ENCODE results near the gene RNF207. TPM values are rescaled to one million over a fixed set of nuclear protein-coding genes. Genes with fewer than 3 reads are reported as not detected.
A peak's percentile ranks its signal among the peaks of the same experiment; 100 is the strongest.

The RNF207 gene
- total and polyA plus RNA-seq, 2 of the 8 experiments (the other 6 are each of a cell fraction or from before 2014, with no cell fraction given) = 3.9 to 5.4 TPM

DNA sequence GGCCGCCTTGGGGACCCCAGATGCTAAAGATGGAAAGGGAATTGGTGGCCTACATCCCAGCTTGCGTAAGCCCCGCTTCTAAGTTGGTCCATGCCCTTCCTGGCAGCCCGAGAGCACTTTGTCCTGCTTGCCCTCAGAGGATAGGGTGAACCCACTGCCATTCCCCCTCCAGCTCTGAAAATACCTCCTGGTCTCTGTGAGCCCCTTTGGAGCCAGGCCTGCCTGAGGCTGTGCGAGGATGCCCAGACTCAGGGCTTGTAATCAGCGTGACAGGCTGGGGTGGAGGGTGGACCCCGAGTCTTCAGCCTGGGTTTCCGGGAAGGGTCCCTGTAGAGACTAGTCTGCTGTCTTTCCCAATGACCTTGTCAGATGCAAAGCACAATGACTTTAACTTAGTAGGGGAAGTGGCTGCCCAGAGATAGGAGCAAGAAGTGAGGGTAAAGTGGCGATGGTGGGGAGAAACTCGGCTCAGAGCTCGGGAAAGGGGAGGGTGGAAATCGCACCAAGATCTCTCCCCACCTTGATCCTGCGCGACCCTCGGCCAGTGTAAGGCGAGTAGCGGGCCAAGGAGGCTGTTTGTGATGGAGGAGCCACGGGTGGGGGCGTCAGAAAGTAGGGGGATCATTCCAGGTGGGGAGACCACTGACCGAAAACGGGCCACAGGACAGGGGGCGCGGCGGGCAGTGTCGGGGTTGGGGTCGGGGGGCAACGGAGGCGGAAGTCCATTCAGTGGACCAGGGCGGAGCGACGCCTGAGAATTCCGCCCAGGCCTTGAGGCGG lies 35.4 kb downstream of the RNF207 start:
- ChIA-PET POLR2A (ENCODE audit: partially characterized antibody) (interaction anchor here (0.5 to 6.9 kb wide), 16 partner anchors 7 to 197 kb away, joined by 3 to 64 read pairs (median 4); partner anchors contain the start of genes RNF207 and RPL22), CTCF (ENCODE audit: partially characterized antibody) (interaction anchor here (0.6 to 19.1 kb wide), 13 partner anchors 10 to 198 kb away, joined by 3 to 353 read pairs (median 4); partner anchors contain the start of genes RNF207 and RPL22)
- WGBS, 2 experiments (ENCODE audit: extremely low coverage in 1 of 2, insufficient coverage in 1 of 2, insufficient read length in 1 of 2, insufficient replicate concordance in 2 of 2, low coverage in 1 of 2, low lambda C conversion rate in 2 of 2, missing lambda C conversion rate in 1 of 2) = 20% methylated on average over 19 of the region's 33 CpGs; no CpG with 5 or more reads in 1 of the 2 experiments
- no peaks in the 10 kb centered on the region for H3K36me3 ChIP-seq (ENCODE audit: control insufficient read depth in 2 of 4, insufficient read depth in 4 of 4, low read length in 3 of 4)
- H3K4me1 ChIP-seq (replicated peaks in 1 of 4; ENCODE audit: control insufficient read depth in 3 of 4, insufficient read depth in 4 of 4, low read length in 3 of 4) = peaks cover 18 to 50% (median 36%) of the 10 kb centered on the region in 4 experiments
- H3K9ac ChIP-seq (replicated peaks in 1 of 4; ENCODE audit: extremely low read depth in 1 of 4, low read depth in 3 of 4, low read length in 3 of 4) = peak overlapping the region in 3 of 4 experiments; percentile 18 to 50 (median 45); a peak in 5 of 7 replicates
- DNase-seq (ENCODE audit: low read depth in 1 of 2, low spot score in 2 of 2) (peak in 1 of 2 experiments; percentile 66), FAIRE-seq (no peak)
- no peaks in the 10 kb centered on the region; a peak in 1 of 4 replicates for H3K79me2 ChIP-seq (ENCODE audit: control insufficient read depth in 1 of 2, insufficient read depth in 2 of 2, low read length in 2 of 2)
- peaks cover 2 to 9% (median 7%) of the 10 kb centered on the region in 4 experiments; a peak in 5 of 7 replicates for H3K27me3 ChIP-seq (replicated peaks in 1 of 4; ENCODE audit: control insufficient read depth in 3 of 4, extremely low read depth in 1 of 4, insufficient read depth in 3 of 4, low read length in 3 of 4)
- peak overlapping the region; percentile 83 for H4K91ac ChIP-seq (replicated peaks; ENCODE audit: insufficient read length, low read length)
- H3K4ac ChIP-seq (replicated peaks; ENCODE audit: insufficient read length, low read depth, low read length) = peak overlapping the region; percentile 86
- no peak overlapping the region for H3K23ac ChIP-seq (ENCODE audit: insufficient read length)
- H2BK120ac ChIP-seq (replicated peaks; ENCODE audit: low read depth, low read length) = peak overlapping the region; percentile 87
- peak overlapping the region; percentile 95 for H4K8ac ChIP-seq (ENCODE audit: extremely low read depth, insufficient read depth, low read length)
- peaks cover 14% of the 10 kb centered on the region; the same call in 1 of the 2 replicates for H3K23me2 ChIP-seq (ENCODE audit: low read depth, low read length)
- peak overlapping the region; percentile 99 for H3K18ac ChIP-seq (ENCODE audit: extremely low read depth, low read length)
- peak overlapping the region; percentile 36 for H2BK20ac ChIP-seq (ENCODE audit: low read length)
- H2AK5ac ChIP-seq (ENCODE audit: low read depth, low read length) = peak overlapping the region; percentile 65; the same call in 1 of the 2 replicates
- H3K79me1 ChIP-seq (ENCODE audit: low read depth, low read length) = no peaks in the 10 kb centered on the region
- H2BK5ac ChIP-seq (ENCODE audit: low read depth, low read length) = peak overlapping the region; percentile 84; the same call in 1 of the 2 replicates
- H4K20me1 ChIP-seq (replicated peaks in 1 of 2; ENCODE audit: control insufficient read depth in 1 of 2, insufficient read depth in 2 of 2, low read length in 2 of 2) = peaks cover under 1 to 3% of the 10 kb centered on the region in 2 experiments
- H3K4me3 ChIP-seq (ENCODE audit: extremely low read depth in 1 of 4, insufficient read depth in 2 of 4, low read depth in 3 of 4, low read length in 4 of 4) = peak overlapping the region in 3 of 4 experiments; percentile 9 to 91 (median 17); a peak in 5 of 8 replicates
- peak overlapping the region; percentile 46; the same call in 1 of the 2 replicates for H3K27ac ChIP-seq (ENCODE audit: low read depth, low read length)
- no peak overlapping the region for H2AFZ ChIP-seq (ENCODE audit: low read length)
- peak overlapping the region; percentile 27 for H3K56ac ChIP-seq (replicated peaks; ENCODE audit: insufficient read length, low read depth, low read length)
- H2BK12ac ChIP-seq (ENCODE audit: low read depth, low read length) = peak overlapping the region; percentile 95
- H3K9me3 ChIP-seq (ENCODE audit: insufficient read depth in 2 of 2, low read depth in 1 of 2, low read length in 1 of 2) = no peaks in the 10 kb centered on the region
- H3K4me2 ChIP-seq (ENCODE audit: insufficient read depth in 1 of 2, low read depth in 2 of 2, low read length in 2 of 2) = peak overlapping the region; percentile 87 to 89
- H2BK15ac ChIP-seq (ENCODE audit: low read length) = no peak overlapping the region; the same call in 1 of the 2 replicates
- peak overlapping the region; percentile 69 for H4K5ac ChIP-seq (ENCODE audit: insufficient read length, low read depth, low read length)
- peak overlapping the region; percentile 62 for H3K14ac ChIP-seq (ENCODE audit: insufficient read length)
- no peak for TF ChIP-seq RBBP5 (IDR thresholded peaks at IDR 0.05; ENCODE audit: borderline replicate concordance, low read depth, low read length)
- no peak for TF ChIP-seq CEBPB (IDR thresholded peaks at IDR 0.05; ENCODE audit: low read depth, low read length)
- no peak for TF ChIP-seq EGR1 (IDR thresholded peaks at IDR 0.05; ENCODE audit: borderline replicate concordance, low read depth, low read length)
- no peak for TF ChIP-seq SP2 (IDR thresholded peaks at IDR 0.05; ENCODE audit: low read length)
- no peak for TF ChIP-seq TAF1 (IDR thresholded peaks at IDR 0.05; ENCODE audit: low read depth, low read length)
- TF ChIP-seq SIN3A (conservative IDR thresholded peaks at IDR 0.05 in 1 of 2, IDR thresholded peaks at IDR 0.05 in 1 of 2; ENCODE audit: low read depth in 1 of 2, low read length in 2 of 2) = no peak
- no peak for TF ChIP-seq GTF2F1 (IDR thresholded peaks at IDR 0.05; ENCODE audit: borderline replicate concordance, low read depth, low read length)
- no peak for TF ChIP-seq CHD2 (IDR thresholded peaks at IDR 0.05; ENCODE audit: low read length)
- no peak for TF ChIP-seq BRCA1 (IDR thresholded peaks at IDR 0.05; ENCODE audit: low read depth, low read length)
- no peak for TF ChIP-seq SP4 (IDR thresholded peaks at IDR 0.05; ENCODE audit: low read length)
- TF ChIP-seq PHF8 (conservative IDR thresholded peaks at IDR 0.05; ENCODE audit: low read depth, low read length) = no peak
- TF ChIP-seq JUND (IDR thresholded peaks at IDR 0.05; ENCODE audit: low read length) = no peak
